GM21526 (cell line): ENCODE data around the gene SYK.

Experiments
- ATAC-seq: cut with Tn5 transposase; IDR thresholded peaks from one replicate; pipeline ENCODE4 v1.9.1; 2021; ENCODE audit warnings: moderate library complexity; ENCODE audit not compliant: unreplicated experiment, low FRiP score

SYK gene

GRCh38 chr9:90927496-90927895, 125.9 kb downstream of the SYK start:
- no peak for ATAC-seq

GRCh38 chr9:90929626-90930025, 128.0 kb downstream of the SYK start:
- ATAC-seq = no peak

- ATAC-seq = no peak
Observed at GRCh38 chr9:90933468-90933867, 131.8 kb downstream of the SYK start.

GRCh38 chr9:90939351-90939750, 137.7 kb downstream of the SYK start:
- ATAC-seq = no peak

GRCh38 chr9:90940280-90940679, 138.7 kb downstream of the SYK start:
- ATAC-seq = no peak

GRCh38 chr9:90941661-90942060, 140.0 kb downstream of the SYK start:
- no peak for ATAC-seq

- no peak for ATAC-seq
Observed at GRCh38 chr9:90942555-90942954, 140.9 kb downstream of the SYK start.

GRCh38 chr9:90943341-90943740, 141.7 kb downstream of the SYK start:
- no peak for ATAC-seq

GRCh38 chr9:90945336-90945735, 143.7 kb downstream of the SYK start:
- no peak for ATAC-seq

GRCh38 chr9:90946982-90947381, 145.4 kb downstream of the SYK start:
- ATAC-seq = no peak
